ENCODE measurements around the gene XPNPEP3. TPM values are rescaled to one million over a fixed set of nuclear protein-coding genes. Genes with fewer than 3 reads are reported as not detected.

Gene XPNPEP3
- total and polyA plus RNA-seq, 2 donors from 2014 or later, result 4.6 to 22.5 TPM

DNA sequence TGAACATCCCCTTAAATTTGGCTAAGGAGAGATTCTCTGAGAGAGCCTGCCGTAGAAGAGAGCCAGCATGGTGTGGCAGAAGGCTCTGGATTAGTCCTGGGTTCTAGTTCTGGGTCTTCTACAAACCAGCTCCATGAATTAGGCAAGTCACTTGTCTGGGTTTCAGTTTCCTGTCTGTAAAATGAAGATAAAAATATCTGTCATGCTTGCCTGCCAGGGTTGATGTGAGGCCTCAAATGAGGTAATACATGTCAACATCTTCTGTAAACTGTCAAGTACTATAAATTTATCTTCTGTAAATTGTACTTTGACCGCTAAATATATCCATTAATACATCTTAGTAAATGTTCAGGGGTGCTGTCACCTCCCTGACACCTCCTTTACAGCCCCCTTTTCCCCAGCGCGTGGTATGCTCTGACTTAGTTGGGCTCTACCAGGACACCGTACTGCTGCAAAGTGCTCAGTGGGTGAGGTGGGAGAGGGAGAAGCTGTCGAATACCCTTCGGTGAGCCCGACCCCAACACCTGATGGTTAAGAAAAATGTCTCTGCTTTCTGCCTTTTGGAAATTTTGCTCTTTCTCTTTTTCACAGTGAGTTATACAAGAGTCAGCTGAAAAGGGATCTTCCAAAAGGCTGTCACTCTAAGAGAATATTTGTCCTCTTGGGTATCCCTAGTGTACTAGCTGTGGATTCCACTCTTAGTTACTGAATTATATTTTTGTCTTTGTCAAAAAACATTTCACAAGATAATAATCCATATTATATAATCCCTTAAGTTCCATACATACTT is 109.2 kb downstream of the XPNPEP3 start:
- H3K4me3 ChIP-seq (ENCODE audit: low read length in 3 of 3), result no peak overlapping the region
- no peaks in the 10 kb centered on the region for H3K4me1 ChIP-seq (ENCODE audit: control insufficient read depth in 2 of 3, insufficient read depth in 2 of 3, low read depth in 1 of 3, low read length in 3 of 3)
- FAIRE-seq (no peak), DNase-seq (no peak)
- intact Hi-C loops (cut with DNase I), result no loop called here
- no peaks in the 10 kb centered on the region for H3K9me3 ChIP-seq (ENCODE audit: control insufficient read depth in 2 of 3, insufficient read depth in 1 of 3, low read length in 3 of 3)
- TF ChIP-seq CTCF (IDR thresholded peaks at IDR 0.05; ENCODE audit: borderline replicate concordance, extremely low read depth, insufficient read depth), result no peak
- H3K9ac ChIP-seq (ENCODE audit: low read length in 3 of 3), result no peak overlapping the region
- no peaks in the 10 kb centered on the region for H3K27me3 ChIP-seq (ENCODE audit: control insufficient read depth, insufficient read depth, low read length)
- peaks cover 8 to 40% (median 10%) of the 10 kb centered on the region in 3 donors for H3K36me3 ChIP-seq (ENCODE audit: control insufficient read depth in 2 of 3, insufficient read depth in 3 of 3, low read length in 3 of 3)
- H3K27ac ChIP-seq (ENCODE audit: low read depth in 2 of 2, low read length in 2 of 2), result no peak overlapping the region

GRCh38 chr22:40966726-40967085 is 109.8 kb downstream of the XPNPEP3 start:
- no peaks in the 10 kb centered on the region for H3K27me3 ChIP-seq (ENCODE audit: control insufficient read depth, insufficient read depth, low read length)
- no peak overlapping the region for H3K27ac ChIP-seq (ENCODE audit: low read depth in 2 of 2, low read length in 2 of 2)
- no peaks in the 10 kb centered on the region for H3K4me1 ChIP-seq (ENCODE audit: control insufficient read depth in 2 of 3, insufficient read depth in 2 of 3, low read depth in 1 of 3, low read length in 3 of 3)
- H3K9ac ChIP-seq (ENCODE audit: low read length in 3 of 3), result no peak overlapping the region
- no peaks in the 10 kb centered on the region for H3K9me3 ChIP-seq (ENCODE audit: control insufficient read depth in 2 of 3, insufficient read depth in 1 of 3, low read length in 3 of 3)
- intact Hi-C loops (cut with DNase I), result no loop called here
- DNase-seq (no peak), FAIRE-seq (no peak)
- H3K4me3 ChIP-seq (ENCODE audit: low read length in 3 of 3), result no peak overlapping the region
- TF ChIP-seq CTCF (IDR thresholded peaks at IDR 0.05; ENCODE audit: borderline replicate concordance, extremely low read depth, insufficient read depth), result no peak
- peaks cover 8 to 38% (median 10%) of the 10 kb centered on the region in 3 donors for H3K36me3 ChIP-seq (ENCODE audit: control insufficient read depth in 2 of 3, insufficient read depth in 3 of 3, low read length in 3 of 3)

DNA sequence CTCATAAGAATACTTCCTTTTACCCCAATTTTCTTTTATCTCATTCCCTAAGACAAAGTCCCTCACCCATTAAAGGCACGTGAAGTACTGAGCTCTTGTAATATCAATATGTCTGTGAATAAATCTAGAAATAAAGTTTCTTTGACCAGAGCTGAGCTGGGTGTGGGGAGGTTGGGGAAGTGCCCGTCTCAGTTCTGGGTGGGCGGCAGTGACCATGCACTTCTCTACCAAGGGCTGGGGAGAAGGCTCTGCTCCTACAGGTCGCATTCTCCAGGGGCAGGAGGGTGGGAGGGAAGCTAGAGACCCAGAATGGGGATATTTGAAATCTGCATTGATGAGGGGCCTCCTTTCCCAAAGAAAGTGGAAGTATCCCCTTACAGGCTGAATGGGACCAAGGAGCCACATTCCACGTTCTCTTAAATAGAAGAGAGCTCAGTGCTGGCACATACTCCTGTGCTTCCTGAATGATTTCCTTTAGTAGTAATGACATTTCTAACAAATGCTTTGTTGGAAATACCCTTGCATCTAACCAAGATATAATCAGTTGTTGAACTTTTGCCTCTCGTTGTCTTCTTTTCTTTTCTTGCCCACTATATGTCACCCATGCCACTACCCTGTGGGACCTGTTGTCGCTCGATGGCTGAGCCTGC is 110.3 kb downstream of the XPNPEP3 start:
- intact Hi-C loops (cut with DNase I), result no loop called here
- no peaks in the 10 kb centered on the region for H3K4me1 ChIP-seq (ENCODE audit: control insufficient read depth in 2 of 3, insufficient read depth in 2 of 3, low read depth in 1 of 3, low read length in 3 of 3)
- H3K27ac ChIP-seq (ENCODE audit: low read depth in 2 of 2, low read length in 2 of 2), result no peak overlapping the region
- no peaks in the 10 kb centered on the region for H3K27me3 ChIP-seq (ENCODE audit: control insufficient read depth, insufficient read depth, low read length)
- no peak overlapping the region for H3K9ac ChIP-seq (ENCODE audit: low read length in 3 of 3)
- TF ChIP-seq CTCF (IDR thresholded peaks at IDR 0.05; ENCODE audit: borderline replicate concordance, extremely low read depth, insufficient read depth), result no peak
- no peak overlapping the region for H3K4me3 ChIP-seq (ENCODE audit: low read length in 3 of 3)
- peaks cover 8 to 42% (median 10%) of the 10 kb centered on the region in 3 donors for H3K36me3 ChIP-seq (ENCODE audit: control insufficient read depth in 2 of 3, insufficient read depth in 3 of 3, low read length in 3 of 3)
- no peak for FAIRE-seq
- no peaks in the 10 kb centered on the region for H3K9me3 ChIP-seq (ENCODE audit: control insufficient read depth in 2 of 3, insufficient read depth in 1 of 3, low read length in 3 of 3)
- DNase-seq, result no peak

All from kidney (tissue), 14 donors.